AG09309 (cell line): ENCODE data around the gene MAML2.
A peak's percentile ranks its signal among the peaks of the same experiment; 100 is the strongest.

Experiments used
- DNase-seq: peaks from one replicate; pipeline ENCODE4 v3.0.0-alpha.2; 2010; ENCODE audit warnings: low read depth
- H3K4me3 ChIP-seq: 2 replicates; pipeline ENCODE4 v1.5.1; 2011; ENCODE audit warnings: mild to moderate bottlenecking, low read depth, low read length, moderate library complexity; ENCODE audit not compliant: control insufficient read depth
- CTCF ChIP-seq: IDR thresholded peaks from 2 replicates; pipeline ENCODE4 v1.5.1; 2011; ENCODE audit warnings: mild to moderate bottlenecking, low read depth, low read length, inconsistent platforms; ENCODE audit not compliant: insufficient read depth, control insufficient read depth; ENCODE audit errors: missing control alignments

MAML2 gene

GRCh38 chr11:96339706-96340554, 3.1 kb downstream of the MAML2 start:
- no peak for DNase-seq
- H3K4me3 ChIP-seq = peak overlapping the region; percentile 49
- TF ChIP-seq CTCF = no peak

GRCh38 chr11:96338910-96339705, 3.9 kb downstream of the MAML2 start:
- no peak for DNase-seq

GRCh38 chr11:96337541-96338431, 5.2 kb downstream of the MAML2 start:
- H3K4me3 ChIP-seq = no peak overlapping the region
- DNase-seq = no peak
- TF ChIP-seq CTCF = no peak

More at GRCh38 chr11:96338910-96339705, 3.9 kb downstream of the MAML2 start:
- peak overlapping the region; percentile 49 for H3K4me3 ChIP-seq
- TF ChIP-seq CTCF = peak; percentile 1

- no peak for DNase-seq
- TF ChIP-seq CTCF = no peak
- H3K4me3 ChIP-seq = no peak overlapping the region
These were observed 7.6 kb downstream of the MAML2 start for GRCh38 chr11:96335388-96335787.

- no peak for DNase-seq
- no peak for TF ChIP-seq CTCF
- no peak overlapping the region for H3K4me3 ChIP-seq
These were observed 8.8 kb downstream of the MAML2 start for GRCh38 chr11:96334219-96334618.

- TF ChIP-seq CTCF = no peak
- H3K4me3 ChIP-seq = no peak overlapping the region
- DNase-seq = peak; percentile 82
These were observed 9.7 kb downstream of the MAML2 start for GRCh38 chr11:96333191-96333719.
